ENCODE results near the gene TIMM22. TPM values are rescaled to one million over a fixed set of nuclear protein-coding genes. Genes with fewer than 3 reads are reported as not detected.

TIMM22 gene
- total and polyA plus RNA-seq, 2 of the 13 experiments (the other 11 are each of a cell fraction or from before 2014, with no cell fraction given): 6.2 to 15.5 TPM

- TF ChIP-seq TBX3 (IDR thresholded peaks at IDR 0.05; ENCODE audit: borderline replicate concordance): peak; percentile 43; the same call in 1 of the 2 replicates
- no peak for TF ChIP-seq RXRB (CRISPR knock-in tag; IDR thresholded peaks at IDR 0.05; ENCODE audit: borderline replicate concordance)
- TF ChIP-seq PHF21A (CRISPR knock-in tag; IDR thresholded peaks at IDR 0.05): peak; percentile 42; the same call in 1 of the 2 replicates
- peak; percentile 79; the same call in 1 of the 2 replicates for TF ChIP-seq ZNF644 (CRISPR knock-in tag; IDR thresholded peaks at IDR 0.05; ENCODE audit: low read depth)
- TF ChIP-seq GATAD2A (CRISPR knock-in tag; IDR thresholded peaks at IDR 0.05): peak; percentile 40; the same call in 1 of the 2 replicates
- TF ChIP-seq BCL6 (CRISPR knock-in tag; IDR thresholded peaks at IDR 0.05): peak; percentile 49; the same call in 1 of the 2 replicates
- TF ChIP-seq FOXA3 (CRISPR knock-in tag; IDR thresholded peaks at IDR 0.05): peak; percentile 15; the same call in 1 of the 2 replicates
- peak; percentile 21; the same call in 1 of the 2 replicates for TF ChIP-seq NR2F6 (IDR thresholded peaks at IDR 0.05)
- peak; percentile 46; the same call in 1 of the 2 replicates for TF ChIP-seq NR2F6 (CRISPR knock-in tag; IDR thresholded peaks at IDR 0.05)
- TF ChIP-seq ZNF788 (CRISPR knock-in tag; IDR thresholded peaks at IDR 0.05; ENCODE audit: borderline replicate concordance): 0 out of 2 replicates have a peak, but pooled peaks have one; percentile 48
- TF ChIP-seq ATF3 (CRISPR knock-in tag; IDR thresholded peaks at IDR 0.05): no peak
- 0 out of 2 replicates have a peak, but pooled peaks have one; percentile 24 for TF ChIP-seq ZMYM2 (CRISPR knock-in tag; IDR thresholded peaks at IDR 0.05)
- TF ChIP-seq USF2 (IDR thresholded peaks at IDR 0.05; ENCODE audit: low read depth, low read length): peak; percentile 18; the same call in 1 of the 2 replicates
- TF ChIP-seq USF2 (CRISPR knock-in tag; IDR thresholded peaks at IDR 0.05; ENCODE audit: borderline replicate concordance): peak; percentile 68; the same call in 1 of the 2 replicates
- peak; percentile 53; the same call in 1 of the 2 replicates for TF ChIP-seq ZFX (CRISPR knock-in tag; IDR thresholded peaks at IDR 0.05; ENCODE audit: low read depth)
- TF ChIP-seq MED1 (CRISPR knock-in tag; IDR thresholded peaks at IDR 0.05): peak; percentile 19; the same call in 1 of the 2 replicates
- TF ChIP-seq ZBTB7A (CRISPR knock-in tag; IDR thresholded peaks at IDR 0.05): 0 out of 2 replicates have a peak, but pooled peaks have one; percentile 20
- TF ChIP-seq ZNF263 (CRISPR knock-in tag; IDR thresholded peaks at IDR 0.05): no peak
- 0 out of 2 replicates have a peak, but pooled peaks have one; percentile 17 for TF ChIP-seq FOXJ3 (CRISPR knock-in tag; IDR thresholded peaks at IDR 0.05; ENCODE audit: borderline replicate concordance)
- TF ChIP-seq TBX2 (CRISPR knock-in tag; IDR thresholded peaks at IDR 0.05; ENCODE audit: borderline replicate concordance): peak; percentile 43; the same call in 1 of the 2 replicates
- TF ChIP-seq SOX6 (IDR thresholded peaks at IDR 0.05): no peak
- peak; percentile 21; the same call in 1 of the 2 replicates for TF ChIP-seq SOX6 (CRISPR knock-in tag; IDR thresholded peaks at IDR 0.05)
- TF ChIP-seq HNF4A (CRISPR knock-in tag; IDR thresholded peaks at IDR 0.05): peak; percentile 57
- peak; percentile 54 for TF ChIP-seq TEAD3 (CRISPR knock-in tag; optimal IDR thresholded peaks at IDR 0.05; ENCODE audit: borderline replicate concordance)
- TF ChIP-seq SKI (IDR thresholded peaks at IDR 0.05; ENCODE audit: partially characterized antibody): peak; percentile 70
- TF ChIP-seq MXD4 (CRISPR knock-in tag; IDR thresholded peaks at IDR 0.05): no peak
- TF ChIP-seq ZNF747 (CRISPR knock-in tag; IDR thresholded peaks at IDR 0.05; ENCODE audit: borderline replicate concordance): 0 out of 2 replicates have a peak, but pooled peaks have one; percentile 29
- peak; percentile 74 for TF ChIP-seq BHLHE40 (IDR thresholded peaks at IDR 0.05; ENCODE audit: low read length)
- TF ChIP-seq ZFY (CRISPR knock-in tag; IDR thresholded peaks at IDR 0.05): peak; percentile 56
- peak; percentile 65; the same call in 1 of the 2 replicates for TF ChIP-seq ZNF652 (CRISPR knock-in tag; IDR thresholded peaks at IDR 0.05; ENCODE audit: borderline replicate concordance, low read depth)
- no peak for TF ChIP-seq SOX13 (IDR thresholded peaks at IDR 0.05)
- TF ChIP-seq SOX13 (CRISPR knock-in tag; conservative IDR thresholded peaks at IDR 0.05 in 1 of 2, IDR thresholded peaks at IDR 0.05 in 1 of 2): peak in 1 of 2 experiments; percentile 25; a peak in 1 of 4 replicates
- peak; percentile 42; the same call in 1 of the 2 replicates for TF ChIP-seq RXRA (CRISPR knock-in tag; IDR thresholded peaks at IDR 0.05)
Measured at GRCh38 chr17:986322-986929, 10.5 kb upstream of the TIMM22 start (continued).
